Coronary artery (tissue), 2 donors: ENCODE results near the gene CRYAA.

Experiments used
- DNase-seq: peaks from one replicate; pipeline ENCODE4 v3.0.0-alpha.2; 2017; ENCODE audit warnings: low spot score
- H3K27ac ChIP-seq, 2 donors: fragments of 200-600 bp; sonication (generic); one replicate each; pipeline ENCODE4 v1.5.1; 2016 to 2019
- H3K4me3 ChIP-seq: fragments of 200-600 bp; sonication (generic); 2 replicates; pipeline ENCODE4 v1.5.1; 2016; ENCODE audit warnings: mild to moderate bottlenecking, moderate library complexity
- CTCF ChIP-seq: fragments of 200-600 bp; sonication (generic); IDR thresholded peaks from one replicate; pipeline ENCODE4 v1.5.1; 2019; ENCODE audit warnings: antibody characterized with exemption

CRYAA gene

GRCh38 chr21:43204638-43205037 lies 35.8 kb downstream of the CRYAA start:
- no peak overlapping the region for H3K4me3 ChIP-seq
- H3K27ac ChIP-seq, result no peak overlapping the region
- TF ChIP-seq CTCF, result no peak
- DNase-seq, result peak; percentile 35

DNA sequence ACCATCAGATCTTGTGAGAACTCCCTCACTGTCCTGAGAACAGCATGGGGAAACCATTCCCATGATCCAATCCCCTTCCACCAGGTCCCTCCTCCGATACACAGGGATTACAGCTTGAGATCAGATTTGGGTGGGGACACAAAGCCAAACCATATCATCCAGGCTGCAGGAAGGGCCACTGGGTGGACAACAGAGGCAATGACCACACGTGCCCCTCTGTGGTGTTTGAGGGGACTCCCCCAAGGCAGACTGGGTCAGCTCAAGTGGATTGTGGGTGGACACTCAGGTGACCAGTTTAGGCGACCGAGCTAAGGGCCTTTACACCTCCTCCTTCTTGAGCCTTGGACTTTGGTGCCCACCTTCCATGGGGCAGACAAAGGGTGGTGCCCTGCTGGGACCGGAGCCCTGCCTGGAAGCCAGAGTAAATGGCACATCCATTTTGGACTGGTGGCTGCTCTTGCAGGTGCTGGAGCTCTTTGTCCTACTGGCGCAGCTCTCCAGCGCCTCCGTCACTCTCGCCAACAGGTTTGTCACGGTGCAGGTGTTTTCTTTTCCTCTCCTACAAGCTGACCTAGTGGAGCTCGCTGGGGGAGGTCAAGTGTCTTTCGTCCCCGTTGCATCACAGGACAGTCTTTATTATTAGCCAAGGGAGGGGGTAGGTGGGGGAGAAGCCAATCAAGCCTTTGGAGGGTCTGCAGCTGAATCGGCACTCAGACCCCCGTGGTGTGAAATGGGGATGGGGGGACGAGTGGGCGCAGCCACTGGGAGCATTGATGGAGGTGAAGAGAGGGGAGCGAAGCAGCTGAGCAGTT lies 37.6 kb downstream of the CRYAA start:
- TF ChIP-seq CTCF, result no peak
- no peak overlapping the region for H3K4me3 ChIP-seq
- H3K27ac ChIP-seq, result no peak overlapping the region
- DNase-seq, result peak; percentile 33

- no peak for TF ChIP-seq CTCF
- Histone ChIP-seq H3K4me3 (no peak overlapping the region), H3K27ac (no peak overlapping the region)
- peak; percentile 22 for DNase-seq
These were observed 38.2 kb downstream of the CRYAA start for GRCh38 chr21:43207043-43207315.

- H3K27ac ChIP-seq, result no peak overlapping the region
- no peak overlapping the region for H3K4me3 ChIP-seq
- peak; percentile 55 for DNase-seq
- TF ChIP-seq CTCF, result no peak
These were observed 39.1 kb downstream of the CRYAA start for GRCh38 chr21:43207868-43208267.

DNA sequence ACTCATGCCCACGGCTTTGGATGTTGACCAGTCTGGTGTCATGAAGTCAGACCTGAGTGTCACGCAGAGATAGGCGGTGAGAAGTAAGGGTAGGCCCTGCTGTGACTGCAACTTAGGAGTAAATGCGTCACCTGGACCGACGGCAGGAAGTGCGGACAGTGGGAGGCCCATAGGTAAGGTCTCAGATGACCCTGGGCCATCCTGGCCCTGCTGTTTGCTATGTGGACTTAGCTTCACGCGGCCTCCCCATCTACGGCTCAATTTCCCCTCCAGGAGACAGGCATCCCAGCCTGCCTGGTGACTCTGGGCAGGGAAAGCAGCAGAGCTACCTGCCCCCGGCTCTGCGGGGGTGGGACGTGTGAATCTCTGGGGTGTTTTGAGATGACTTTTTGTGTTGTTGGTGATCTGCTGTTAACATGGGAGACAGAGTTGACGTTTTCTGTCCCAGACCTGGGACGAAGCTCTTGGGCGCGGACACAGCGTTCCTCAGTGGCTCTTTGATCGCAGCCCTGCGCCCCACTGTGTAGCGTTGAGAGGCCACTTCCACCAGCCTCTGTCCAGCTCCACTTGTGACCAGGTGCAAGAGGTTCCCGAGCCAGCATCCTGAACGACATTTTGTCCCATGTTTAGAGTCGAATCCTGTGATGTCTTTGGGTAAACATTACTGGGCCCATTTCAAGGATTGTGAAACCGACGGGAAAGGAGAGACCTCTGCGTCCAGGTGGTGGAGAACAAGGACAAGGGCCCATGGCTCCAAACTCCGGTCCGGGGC lies 39.9 kb downstream of the CRYAA start:
- TF ChIP-seq CTCF, result no peak
- Histone ChIP-seq H3K4me3 (no peak overlapping the region), H3K27ac (no peak overlapping the region)
- DNase-seq, result peak; percentile 55

DNA sequence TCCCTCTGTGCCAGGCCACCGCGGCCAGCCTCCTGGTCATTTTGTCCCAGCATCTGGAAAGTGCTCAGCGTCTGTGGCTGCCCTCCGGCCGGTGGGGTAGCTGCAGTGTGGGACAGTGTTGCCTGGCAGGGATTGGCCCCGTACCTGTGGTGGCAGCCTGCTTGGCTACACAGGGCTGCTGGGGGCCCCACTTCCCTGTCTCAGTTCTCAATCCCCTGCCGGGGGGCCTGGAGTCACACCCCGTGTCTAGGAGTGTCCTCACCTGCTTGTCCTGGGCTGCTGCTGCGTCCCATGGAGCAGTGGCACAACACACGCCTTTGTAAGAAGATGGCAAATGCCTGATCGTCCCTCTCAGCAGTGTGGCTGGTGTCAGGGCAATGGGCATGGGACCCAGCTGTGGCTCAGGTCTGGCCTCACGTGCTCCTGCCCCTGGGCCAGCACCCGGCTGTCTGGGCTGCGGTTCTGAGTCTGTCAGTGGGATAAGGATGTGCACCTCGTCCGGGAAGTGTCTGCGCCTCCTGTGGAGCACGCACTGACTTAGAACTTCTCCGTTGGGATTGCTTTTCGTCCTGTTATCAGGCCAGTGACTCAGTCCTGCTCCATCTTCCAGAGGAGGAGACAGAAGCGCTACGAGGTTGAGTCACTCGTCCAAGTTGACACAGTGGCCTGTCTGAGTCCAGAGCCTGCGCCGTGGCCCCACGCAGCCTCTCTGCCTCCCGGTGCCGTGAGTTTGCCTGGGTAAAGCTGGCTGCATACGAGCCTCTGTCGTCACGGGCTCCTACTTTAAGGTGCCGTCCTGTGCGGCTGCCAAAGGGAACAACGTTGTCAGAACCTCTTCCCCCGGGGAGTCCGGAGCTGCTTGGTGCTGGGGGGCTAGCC lies 41.0 kb downstream of the CRYAA start:
- peak; percentile 66 for DNase-seq
- Histone ChIP-seq H3K4me3 (no peak overlapping the region), H3K27ac (no peak overlapping the region)
- no peak for TF ChIP-seq CTCF
